HCT116 (cell line): ENCODE results near the gene SNX3.

Experiments
- CTCF ChIP-seq, 3 experiments: fragments of 200-600 bp in 1 of 3; sonication (generic) in 1 of 3; IDR thresholded peaks in 2 of 3; conservative IDR thresholded peaks in 1 of 3; 2 replicates each; pipeline ENCODE4 v1.5.1; 2012 to 2017; ENCODE audit warnings: low read depth in 2 of 3, low read length in 2 of 3, antibody characterized with exemption in 1 of 3, borderline replicate concordance in 1 of 3, control low read depth in 1 of 3, mild to moderate bottlenecking in 1 of 3, mixed read lengths in 1 of 3, mixed run types in 1 of 3, moderate library complexity in 1 of 3; ENCODE audit not compliant: insufficient read depth in 1 of 3
- POLR2A ChIP-seq: IDR thresholded peaks from 2 replicates; pipeline ENCODE4 v1.7.0; 2011; ENCODE audit warnings: borderline replicate concordance; ENCODE audit not compliant: insufficient read depth, insufficient read length; ENCODE audit errors: extremely low read depth

GRCh38 chr6:108200631-108201030 lies 60.2 kb downstream of the SNX3 start:
- no peak for TF ChIP-seq POLR2A
- TF ChIP-seq CTCF (IDR thresholded peaks at IDR 0.05 in 2 of 3, conservative IDR thresholded peaks at IDR 0.05 in 1 of 3; ENCODE audit: borderline replicate concordance in 1 of 3, insufficient read depth in 1 of 3, low read depth in 2 of 3, low read length in 2 of 3) = no peak
